Measurements from ENCODE around the gene ZNF133.

Gene ZNF133

DNA sequence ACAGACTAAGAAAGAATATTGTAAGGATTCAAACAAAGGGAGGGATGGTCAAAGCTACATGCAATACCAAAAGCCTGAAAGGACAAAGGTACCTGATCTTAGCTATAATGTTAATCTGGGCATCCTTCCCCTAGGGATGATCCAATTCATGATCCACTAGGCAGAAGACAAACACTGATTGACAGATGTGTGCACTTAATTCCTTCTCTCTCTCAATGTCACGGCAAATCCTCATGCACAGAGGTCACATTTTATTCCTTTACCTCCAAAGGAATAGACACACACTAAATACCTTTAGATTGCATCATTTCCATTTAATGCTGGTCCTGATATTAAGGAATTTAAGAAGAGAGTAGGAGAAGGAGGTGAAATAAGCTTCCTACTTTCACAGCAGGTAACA, 73.4 kb downstream of the ZNF133 start:
- no peak for DNase-seq (ENCODE audit: low spot score)

DNA sequence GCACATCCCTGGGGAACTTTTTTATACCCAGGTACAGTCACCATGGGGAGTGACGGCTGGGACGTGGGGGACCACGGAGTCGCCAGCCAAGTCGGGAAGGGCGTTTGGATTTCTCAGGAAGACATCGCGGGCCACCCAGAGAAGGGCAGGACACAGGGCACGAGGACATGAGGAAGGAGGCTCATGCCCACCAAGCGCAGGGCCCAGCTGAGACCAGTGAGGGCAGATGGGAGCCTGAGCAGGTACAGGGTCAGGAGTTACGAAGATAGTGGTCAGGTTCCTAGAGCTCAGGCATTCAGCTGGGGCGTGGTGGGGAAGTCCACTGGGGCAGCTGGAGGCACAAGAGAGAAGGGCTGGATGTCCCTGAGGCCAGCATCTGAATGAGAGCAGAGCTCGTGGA, 74.6 kb downstream of the ZNF133 start:
- no peak for DNase-seq (ENCODE audit: low spot score)

DNA sequence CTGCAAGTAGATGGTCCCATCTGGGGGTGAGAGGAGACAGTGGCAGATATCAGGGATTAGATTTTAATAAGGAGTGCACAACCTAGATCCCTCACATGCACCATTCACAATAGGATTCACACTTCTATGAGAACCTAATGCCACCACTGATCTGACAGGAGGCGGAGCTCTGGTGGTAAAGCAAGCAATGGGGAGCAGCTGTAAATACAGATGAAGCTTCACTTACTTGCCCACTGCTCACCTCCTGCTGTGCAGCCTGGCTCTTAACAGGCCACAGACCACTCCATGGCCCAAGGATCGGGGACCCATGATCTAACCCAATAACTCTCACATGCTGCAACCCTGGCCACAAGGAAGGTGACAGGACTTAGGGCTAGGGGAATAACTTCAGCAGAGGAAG, 75.4 kb downstream of the ZNF133 start:
- no peak for DNase-seq (ENCODE audit: low spot score)

DNA sequence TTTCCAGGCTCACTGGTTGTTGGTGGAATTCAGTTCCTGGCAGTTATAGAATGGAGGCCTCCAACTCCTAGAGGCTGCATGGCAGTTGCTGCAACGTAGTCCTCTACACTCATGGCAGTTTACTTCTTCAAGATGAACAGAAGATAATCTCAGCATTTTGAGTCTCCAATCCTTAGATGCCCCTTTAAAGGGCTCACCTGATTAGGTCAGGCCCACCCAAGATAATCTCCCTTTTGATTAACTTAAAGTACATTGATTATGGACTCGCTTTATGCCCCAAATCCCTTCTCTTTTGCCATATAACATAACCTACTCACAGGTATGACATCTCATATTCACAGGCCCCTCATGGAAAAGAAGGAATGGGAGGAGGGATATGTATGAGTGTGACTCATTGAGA, 76.4 kb downstream of the ZNF133 start:
- DNase-seq (ENCODE audit: low spot score): no peak

Small RNA genes lying within 50 kb of the gene (small RNA-seq; reads per million reads assigned to genes)
- gene RN7SL14P (0 to 0.04 reads per million in 2 experiments), gene RNU2-56P (2.1 to 13.8 reads per million in 2 experiments)

Measured in SK-N-DZ (cell line).